ENCODE data around the gene NFYC. TPM values are rescaled to one million over a fixed set of nuclear protein-coding genes. Genes with fewer than 3 reads are reported as not detected.

Gene NFYC
- total RNA-seq, 1 donor from 2014 or later, result 38.0 TPM

- peak; percentile 96 for DNase-seq (ENCODE audit: low spot score)
- Histone ChIP-seq H3K79me2 (ENCODE audit: low read depth) (peaks cover 94% of the 10 kb centered on the region), H3K4me1 (peaks cover 17% of the 10 kb centered on the region), H3K27ac (peak overlapping the region; percentile 73), H2AFZ (replicated peaks) (peak overlapping the region; percentile 98), H3K4me3 (peak overlapping the region; percentile 75), H3K9ac (peak overlapping the region; percentile 81), H3K27me3 (no peaks in the 10 kb centered on the region), H3K36me3 (no peaks in the 10 kb centered on the region), H3K9me3 (ENCODE audit: low read depth) (no peaks in the 10 kb centered on the region), H3K4me2 (peak overlapping the region; percentile 97), H3F3A (ENCODE audit: low read depth) (no peaks in the 10 kb centered on the region), H4K20me1 (ENCODE audit: low read depth) (peaks cover 9% of the 10 kb centered on the region)
- H3K36me3 Mint-ChIP-seq, result peaks cover 6% of the 10 kb centered on the region
- H3K9me3 Mint-ChIP-seq, result no peaks in the 10 kb centered on the region
- peak overlapping the region; percentile 100 for H3K27ac Mint-ChIP-seq
- TF ChIP-seq CTCF (IDR thresholded peaks at IDR 0.05), result no peak
- TF ChIP-seq EZH2phosphoT487 (IDR thresholded peaks at IDR 0.05), result no peak
- TF ChIP-seq EZH2 (IDR thresholded peaks at IDR 0.05), result no peak
- H3K4me1 Mint-ChIP-seq, result peaks cover 35% of the 10 kb centered on the region
- H3K4me3 Mint-ChIP-seq, result peak overlapping the region; percentile 99
- no peaks in the 10 kb centered on the region for H3K27me3 Mint-ChIP-seq (ENCODE audit: insufficient read depth, low read depth)
These were observed 17.7 kb downstream of the NFYC start for GRCh38 chr1:40709100-40709801.

- Histone ChIP-seq H2AFZ (replicated peaks) (peak overlapping the region; percentile 98), H3F3A (ENCODE audit: low read depth) (no peaks in the 10 kb centered on the region)
- peak overlapping the region; percentile 99 for H3K4me3 Mint-ChIP-seq
These were observed 18.3 kb downstream of the NFYC start for GRCh38 chr1:40709802-40710278.

GRCh38 chr1:40710581-40711315 lies 19.2 kb downstream of the NFYC start:
- Mint-ChIP-seq H3K27ac (peak overlapping the region; percentile 100), H3K4me1 (peaks cover 32% of the 10 kb centered on the region), H3K27me3 (ENCODE audit: insufficient read depth, low read depth) (no peaks in the 10 kb centered on the region), H3K4me3 (peak overlapping the region; percentile 99), H3K9me3 (no peaks in the 10 kb centered on the region), H3K36me3 (peaks cover 9% of the 10 kb centered on the region)
- peaks cover 17% of the 10 kb centered on the region for H3K4me1 ChIP-seq
- H3K36me3 ChIP-seq, result no peaks in the 10 kb centered on the region
- H4K20me1 ChIP-seq (ENCODE audit: low read depth), result peaks cover 17% of the 10 kb centered on the region
- peak overlapping the region; percentile 81 for H3K9ac ChIP-seq
- peaks cover 94% of the 10 kb centered on the region for H3K79me2 ChIP-seq (ENCODE audit: low read depth)
- peak overlapping the region; percentile 75 for H3K4me3 ChIP-seq
- H2AFZ ChIP-seq (replicated peaks), result no peak overlapping the region
- peak overlapping the region; percentile 97 for H3K4me2 ChIP-seq
- no peaks in the 10 kb centered on the region for H3K9me3 ChIP-seq (ENCODE audit: low read depth)
- H3K27ac ChIP-seq, result no peak overlapping the region
- TF ChIP-seq EZH2 (IDR thresholded peaks at IDR 0.05) (no peak), EZH2phosphoT487 (IDR thresholded peaks at IDR 0.05) (no peak), CTCF (IDR thresholded peaks at IDR 0.05) (no peak)
- no peaks in the 10 kb centered on the region for H3K27me3 ChIP-seq
- DNase-seq (ENCODE audit: low spot score), result peak; percentile 31
- no peaks in the 10 kb centered on the region for H3F3A ChIP-seq (ENCODE audit: low read depth)

More at GRCh38 chr1:40709802-40710278, 18.3 kb downstream of the NFYC start:
- H3K4me2 ChIP-seq, result peak overlapping the region; percentile 97
- Mint-ChIP-seq H3K36me3 (peaks cover 6% of the 10 kb centered on the region), H3K27ac (peak overlapping the region; percentile 100), H3K4me1 (peaks cover 32% of the 10 kb centered on the region), H3K27me3 (ENCODE audit: insufficient read depth, low read depth) (no peaks in the 10 kb centered on the region), H3K9me3 (no peaks in the 10 kb centered on the region)
- no peak for TF ChIP-seq CTCF (IDR thresholded peaks at IDR 0.05)
- TF ChIP-seq EZH2phosphoT487 (IDR thresholded peaks at IDR 0.05), result no peak
- no peak for TF ChIP-seq EZH2 (IDR thresholded peaks at IDR 0.05)
- peak overlapping the region; percentile 81 for H3K9ac ChIP-seq
- H3K4me3 ChIP-seq, result peak overlapping the region; percentile 75
- DNase-seq (ENCODE audit: low spot score), result no peak
- H3K4me1 ChIP-seq, result peaks cover 17% of the 10 kb centered on the region
- peaks cover 94% of the 10 kb centered on the region for H3K79me2 ChIP-seq (ENCODE audit: low read depth)
- H3K9me3 ChIP-seq (ENCODE audit: low read depth), result no peaks in the 10 kb centered on the region
- H4K20me1 ChIP-seq (ENCODE audit: low read depth), result peaks cover 9% of the 10 kb centered on the region
- H3K36me3 ChIP-seq, result no peaks in the 10 kb centered on the region
- H3K27ac ChIP-seq, result peak overlapping the region; percentile 68
- no peaks in the 10 kb centered on the region for H3K27me3 ChIP-seq
